Measurements from ENCODE around the gene TRPV6. TPM values are rescaled to one million over a fixed set of nuclear protein-coding genes. Genes with fewer than 3 reads are reported as not detected.
A peak's percentile ranks its signal among the peaks of the same experiment; 100 is the strongest.

TRPV6 gene
- total RNA-seq, 6 experiments from 2014 or later: not detected

GRCh38 chr7:142863891-142864685 is 21.5 kb downstream of the TRPV6 start:
- Mint-ChIP-seq H3K4me1 (ENCODE audit: low read depth) (peaks cover 6% of the 10 kb centered on the region; the same call in 1 of the 2 replicates), H3K4me3 (no peak overlapping the region), H3K27ac (no peak overlapping the region), H3K9me3 (no peaks in the 10 kb centered on the region), H3K27me3 (ENCODE audit: insufficient read depth) (peaks cover 15% of the 10 kb centered on the region), H3K36me3 (ENCODE audit: low read depth) (no peaks in the 10 kb centered on the region)
- no peak for DNase-seq
- no peak for TF ChIP-seq CTCF (IDR thresholded peaks at IDR 0.05)

GRCh38 chr7:142862786-142863400 is 22.7 kb downstream of the TRPV6 start:
- no peak for TF ChIP-seq CTCF (IDR thresholded peaks at IDR 0.05)
- Mint-ChIP-seq H3K4me1 (ENCODE audit: low read depth) (peaks cover 6% of the 10 kb centered on the region; the same call in 1 of the 2 replicates), H3K9me3 (no peaks in the 10 kb centered on the region), H3K27me3 (ENCODE audit: insufficient read depth) (peaks cover 17% of the 10 kb centered on the region), H3K27ac (no peak overlapping the region), H3K36me3 (ENCODE audit: low read depth) (no peaks in the 10 kb centered on the region), H3K4me3 (no peak overlapping the region)
- no peak for DNase-seq

- no peak for DNase-seq
- no peaks in the 10 kb centered on the region for H3K36me3 Mint-ChIP-seq (ENCODE audit: low read depth)
- H3K9me3 Mint-ChIP-seq: no peaks in the 10 kb centered on the region
- H3K4me1 Mint-ChIP-seq (ENCODE audit: low read depth): peaks cover 6% of the 10 kb centered on the region; the same call in 1 of the 2 replicates
- H3K4me3 Mint-ChIP-seq: no peak overlapping the region
- H3K27ac Mint-ChIP-seq: no peak overlapping the region
- no peak for TF ChIP-seq CTCF (IDR thresholded peaks at IDR 0.05)
- H3K27me3 Mint-ChIP-seq (ENCODE audit: insufficient read depth): peaks cover 18% of the 10 kb centered on the region
Observed at GRCh38 chr7:142862351-142862750, 23.2 kb downstream of the TRPV6 start.

- Mint-ChIP-seq H3K4me1 (ENCODE audit: low read depth) (peaks cover 6% of the 10 kb centered on the region; the same call in 1 of the 2 replicates), H3K27me3 (ENCODE audit: insufficient read depth) (peaks cover 21% of the 10 kb centered on the region), H3K4me3 (no peak overlapping the region), H3K9me3 (no peaks in the 10 kb centered on the region), H3K27ac (no peak overlapping the region), H3K36me3 (ENCODE audit: low read depth) (no peaks in the 10 kb centered on the region)
- DNase-seq: no peak
- TF ChIP-seq CTCF (IDR thresholded peaks at IDR 0.05): no peak
Observed at GRCh38 chr7:142860968-142861367, 24.6 kb downstream of the TRPV6 start.

GRCh38 chr7:142859829-142860228 is 25.7 kb downstream of the TRPV6 start:
- Mint-ChIP-seq H3K4me1 (ENCODE audit: low read depth) (peaks cover 6% of the 10 kb centered on the region; the same call in 1 of the 2 replicates), H3K4me3 (no peak overlapping the region), H3K27me3 (ENCODE audit: insufficient read depth) (peaks cover 20% of the 10 kb centered on the region), H3K36me3 (ENCODE audit: low read depth) (no peaks in the 10 kb centered on the region), H3K27ac (no peak overlapping the region), H3K9me3 (no peaks in the 10 kb centered on the region)
- peak; percentile 57 for DNase-seq
- TF ChIP-seq CTCF (IDR thresholded peaks at IDR 0.05): no peak
